Choroid plexus epithelial cell (primary cell): ENCODE measurements around the gene NDUFS2.
A peak's percentile ranks its signal among the peaks of the same experiment; 100 is the strongest.

Source experiments
- DNase-seq: peaks from one replicate; pipeline ENCODE4 v3.0.0-alpha.2; 2010; ENCODE audit warnings: low read depth
- H3K4me3 ChIP-seq: 2 replicates; pipeline ENCODE4 v1.5.1; 2011; ENCODE audit warnings: low read depth, mild to moderate bottlenecking, control low read depth, low read length, moderate library complexity
- TF ChIP-seq, protein P1 (sequence below): conservative IDR thresholded peaks from 2 replicates; pipeline ENCODE4 v1.5.1; 2011; ENCODE audit warnings: low read depth, mild to moderate bottlenecking, control low read depth, inconsistent platforms, low read length, moderate library complexity

The NDUFS2 gene

DNA sequence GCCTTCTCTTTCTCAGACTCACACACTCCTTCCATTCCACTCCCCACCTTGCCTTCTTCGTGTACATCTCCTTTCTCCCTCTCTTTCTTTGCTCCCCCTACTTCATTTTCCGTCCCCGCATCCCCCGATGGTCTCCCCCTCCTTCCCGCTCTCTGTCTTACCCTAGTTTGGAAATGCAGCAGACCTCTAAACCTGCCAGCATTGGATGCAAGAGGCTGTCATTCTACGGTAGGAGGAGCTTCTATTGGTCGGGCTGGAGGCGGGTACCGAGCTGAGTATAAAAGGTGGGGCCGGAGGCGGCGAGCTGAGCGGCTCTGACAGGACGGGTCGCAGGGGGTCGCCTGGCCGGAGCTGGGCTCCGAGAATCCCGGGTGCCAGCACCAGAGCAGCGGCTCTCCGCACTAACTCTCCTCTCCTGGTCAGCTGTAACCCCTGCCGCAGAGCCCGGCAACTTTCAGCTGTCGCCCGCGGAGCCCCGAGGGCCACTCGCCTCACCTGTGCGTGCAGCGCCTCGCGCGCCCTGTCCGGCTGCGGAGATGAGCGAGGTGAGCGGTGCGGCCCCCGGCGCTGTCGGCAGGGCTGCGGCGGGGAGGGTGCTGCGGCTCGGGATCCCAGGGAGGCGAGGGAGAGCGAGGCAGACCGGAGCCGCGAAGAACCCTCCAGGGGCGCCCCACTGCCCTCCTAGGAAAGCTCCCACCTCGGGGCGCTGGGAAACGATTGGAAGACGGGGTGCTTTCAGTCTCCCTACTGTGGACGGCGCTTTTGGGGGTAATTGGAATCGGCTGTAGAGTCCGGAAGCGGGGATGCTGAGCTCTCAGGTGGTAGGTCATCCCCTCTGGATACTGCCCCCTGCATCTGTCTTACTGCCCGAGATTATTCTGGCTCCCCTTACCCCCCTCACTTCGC, 56.5 kb downstream of the NDUFS2 start, which contains the start of gene PCP4L1:
Gene PCP4L1 (plus strand): TSS at position 307 of the 906 bp plus-strand sequence. CDS start 230 bp downstream, at position 537.
- H3K4me3 ChIP-seq: peak within 1 kb of the TSS; percentile 57
- peak; percentile 78 for DNase-seq
- TF ChIP-seq, protein P1, sequence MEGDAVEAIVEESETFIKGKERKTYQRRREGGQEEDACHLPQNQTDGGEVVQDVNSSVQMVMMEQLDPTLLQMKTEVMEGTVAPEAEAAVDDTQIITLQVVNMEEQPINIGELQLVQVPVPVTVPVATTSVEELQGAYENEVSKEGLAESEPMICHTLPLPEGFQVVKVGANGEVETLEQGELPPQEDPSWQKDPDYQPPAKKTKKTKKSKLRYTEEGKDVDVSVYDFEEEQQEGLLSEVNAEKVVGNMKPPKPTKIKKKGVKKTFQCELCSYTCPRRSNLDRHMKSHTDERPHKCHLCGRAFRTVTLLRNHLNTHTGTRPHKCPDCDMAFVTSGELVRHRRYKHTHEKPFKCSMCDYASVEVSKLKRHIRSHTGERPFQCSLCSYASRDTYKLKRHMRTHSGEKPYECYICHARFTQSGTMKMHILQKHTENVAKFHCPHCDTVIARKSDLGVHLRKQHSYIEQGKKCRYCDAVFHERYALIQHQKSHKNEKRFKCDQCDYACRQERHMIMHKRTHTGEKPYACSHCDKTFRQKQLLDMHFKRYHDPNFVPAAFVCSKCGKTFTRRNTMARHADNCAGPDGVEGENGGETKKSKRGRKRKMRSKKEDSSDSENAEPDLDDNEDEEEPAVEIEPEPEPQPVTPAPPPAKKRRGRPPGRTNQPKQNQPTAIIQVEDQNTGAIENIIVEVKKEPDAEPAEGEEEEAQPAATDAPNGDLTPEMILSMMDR: no peak

DNA sequence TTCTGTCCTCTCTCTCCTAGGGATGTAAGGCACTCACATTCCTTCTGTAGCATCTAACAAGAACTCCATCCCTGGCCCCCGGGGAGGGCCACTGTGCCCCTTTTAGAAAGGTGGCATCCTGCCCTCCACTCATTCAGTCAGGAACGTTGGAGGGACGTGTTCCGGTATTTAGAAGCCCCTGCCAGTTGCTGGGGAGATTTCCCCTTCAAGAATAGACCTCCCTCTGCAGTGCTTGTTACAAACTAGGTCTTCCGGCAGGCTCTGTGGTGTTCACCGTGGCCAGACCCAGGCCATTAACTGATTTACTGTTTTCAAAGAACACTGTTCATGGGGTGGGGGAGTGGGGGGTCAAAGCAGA, 57.2 kb downstream of the NDUFS2 start:
- TF ChIP-seq, protein P1: no peak
- DNase-seq: no peak
- H3K4me3 ChIP-seq: no peak overlapping the region

DNA sequence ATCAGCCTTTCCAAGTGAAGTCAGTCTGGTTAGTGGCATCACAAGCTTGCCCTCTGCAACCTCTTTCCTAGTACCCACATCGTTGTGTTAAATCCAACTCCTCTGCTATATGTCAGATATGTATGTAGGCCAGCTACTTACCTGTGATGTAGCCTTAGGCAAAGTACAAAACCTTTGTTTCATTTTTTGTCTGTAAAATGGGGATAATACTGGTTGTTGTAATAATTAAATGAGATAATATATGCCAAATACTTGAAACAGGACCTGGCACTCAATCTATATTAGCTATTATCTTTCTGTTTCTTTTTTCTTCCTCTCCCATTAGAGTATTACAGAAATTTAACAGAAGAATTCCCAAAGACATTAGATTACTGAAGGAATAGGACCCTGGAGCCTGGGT, 57.6 kb downstream of the NDUFS2 start:
- H3K4me3 ChIP-seq: no peak overlapping the region
- no peak for DNase-seq
- TF ChIP-seq, protein P1: no peak

DNA sequence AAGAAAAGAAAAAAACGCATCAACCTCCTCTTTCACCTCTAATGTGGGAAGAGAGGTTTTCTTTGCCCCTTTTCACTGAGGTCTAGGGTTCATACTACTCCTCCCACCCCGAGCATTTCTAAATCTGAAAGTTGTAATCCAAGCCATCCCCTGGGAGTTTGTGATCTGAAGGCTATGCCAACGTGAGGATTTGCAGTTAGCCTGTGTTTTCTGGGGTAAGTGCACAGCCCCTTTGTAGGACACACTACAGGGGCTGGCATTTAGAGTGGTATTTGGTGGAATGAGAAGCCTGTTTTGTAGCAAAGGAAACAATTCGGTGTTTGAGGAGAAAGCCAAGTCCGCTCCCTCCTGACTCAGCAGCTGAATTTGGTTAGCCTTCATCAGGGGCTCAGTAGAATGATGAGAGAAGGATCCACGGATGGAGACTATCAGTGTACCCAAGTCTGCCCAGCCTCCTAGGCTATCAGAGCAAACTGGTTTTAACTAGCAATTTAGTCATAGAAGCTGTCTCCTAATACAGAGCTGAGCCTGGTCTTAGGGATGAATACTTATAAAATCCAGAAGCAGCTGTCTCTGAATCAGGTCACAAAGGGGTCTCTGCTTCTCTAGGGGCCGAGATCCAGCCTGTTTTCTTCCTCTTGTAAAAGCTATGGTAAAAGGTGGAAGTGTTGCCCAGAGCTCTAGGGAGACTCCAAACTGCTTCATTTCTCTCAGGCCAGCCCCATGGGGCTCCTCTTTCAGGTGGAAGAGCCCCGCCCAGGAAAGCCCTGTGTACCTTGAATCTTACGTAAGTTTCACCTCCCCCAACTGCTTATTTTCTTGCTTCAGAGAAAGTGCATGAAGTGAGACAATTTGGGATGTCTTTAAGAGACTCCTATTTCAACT, 58.5 kb downstream of the NDUFS2 start:
- DNase-seq: no peak
- H3K4me3 ChIP-seq: no peak overlapping the region
- TF ChIP-seq, protein P1: no peak

DNA sequence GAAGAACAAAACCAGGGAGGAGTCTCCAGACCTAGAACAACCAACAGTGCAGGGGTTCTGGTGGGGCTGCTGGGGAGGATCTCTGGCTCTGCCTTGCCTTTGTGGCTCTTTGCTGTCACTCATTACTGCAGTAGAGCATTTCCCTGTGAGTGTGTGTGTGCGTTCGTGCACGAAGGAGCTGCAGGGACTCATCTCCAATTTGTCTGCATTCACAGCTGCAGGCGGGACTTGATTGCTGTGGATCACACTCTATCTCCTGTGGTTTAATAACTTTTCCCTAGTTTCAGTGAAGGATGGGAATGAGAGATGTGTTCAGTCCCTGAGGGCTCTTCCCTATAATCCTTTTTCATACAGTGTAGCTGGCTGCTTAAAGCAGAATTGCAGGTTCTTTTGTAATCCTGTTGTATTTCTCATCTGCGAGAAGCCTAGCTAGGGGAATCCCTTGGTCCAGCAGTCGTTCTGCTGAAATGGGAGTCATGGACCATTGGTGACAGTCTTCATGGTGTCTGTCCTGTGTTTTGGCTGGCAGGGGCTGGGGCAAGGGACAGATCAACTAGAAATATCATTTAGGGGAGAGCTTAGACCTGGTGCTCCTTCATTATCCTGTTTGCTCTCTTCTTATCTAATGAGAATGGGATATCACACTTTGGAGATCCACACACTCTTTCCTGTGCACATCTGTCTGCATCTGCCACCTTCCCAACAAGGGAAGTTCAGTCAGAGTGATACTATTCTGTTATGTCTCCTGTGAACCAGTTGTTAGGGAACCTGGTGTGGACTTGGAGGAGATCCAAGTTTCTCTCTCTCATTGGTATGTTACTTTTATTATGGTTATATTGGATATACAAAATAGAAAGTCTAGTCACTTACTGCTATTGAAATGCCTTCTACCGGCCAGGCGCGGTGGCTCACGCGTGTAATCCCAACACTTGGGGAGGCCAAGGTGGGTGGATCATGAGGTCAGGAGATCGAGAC, 59.4 kb downstream of the NDUFS2 start:
- TF ChIP-seq, protein P1: no peak
- H3K4me3 ChIP-seq: no peak overlapping the region
- DNase-seq: peak; percentile 66
